CD4-positive, alpha-beta T cell treated with Interleukin-1 beta for 1 hour (primary cell): ENCODE results near the gene KIF16B.
"Not testable (repeated sequence)": the region's sequence is repeated elsewhere in the genome, so short reads cannot be mapped to it uniquely, and the experiment has no call there.

ENCODE experiments used
- DNase-seq, 2 donors: peaks; one replicate each; pipeline ENCODE4 v3.0.0-alpha.2; 2020 to 2022

The KIF16B gene, protein sequence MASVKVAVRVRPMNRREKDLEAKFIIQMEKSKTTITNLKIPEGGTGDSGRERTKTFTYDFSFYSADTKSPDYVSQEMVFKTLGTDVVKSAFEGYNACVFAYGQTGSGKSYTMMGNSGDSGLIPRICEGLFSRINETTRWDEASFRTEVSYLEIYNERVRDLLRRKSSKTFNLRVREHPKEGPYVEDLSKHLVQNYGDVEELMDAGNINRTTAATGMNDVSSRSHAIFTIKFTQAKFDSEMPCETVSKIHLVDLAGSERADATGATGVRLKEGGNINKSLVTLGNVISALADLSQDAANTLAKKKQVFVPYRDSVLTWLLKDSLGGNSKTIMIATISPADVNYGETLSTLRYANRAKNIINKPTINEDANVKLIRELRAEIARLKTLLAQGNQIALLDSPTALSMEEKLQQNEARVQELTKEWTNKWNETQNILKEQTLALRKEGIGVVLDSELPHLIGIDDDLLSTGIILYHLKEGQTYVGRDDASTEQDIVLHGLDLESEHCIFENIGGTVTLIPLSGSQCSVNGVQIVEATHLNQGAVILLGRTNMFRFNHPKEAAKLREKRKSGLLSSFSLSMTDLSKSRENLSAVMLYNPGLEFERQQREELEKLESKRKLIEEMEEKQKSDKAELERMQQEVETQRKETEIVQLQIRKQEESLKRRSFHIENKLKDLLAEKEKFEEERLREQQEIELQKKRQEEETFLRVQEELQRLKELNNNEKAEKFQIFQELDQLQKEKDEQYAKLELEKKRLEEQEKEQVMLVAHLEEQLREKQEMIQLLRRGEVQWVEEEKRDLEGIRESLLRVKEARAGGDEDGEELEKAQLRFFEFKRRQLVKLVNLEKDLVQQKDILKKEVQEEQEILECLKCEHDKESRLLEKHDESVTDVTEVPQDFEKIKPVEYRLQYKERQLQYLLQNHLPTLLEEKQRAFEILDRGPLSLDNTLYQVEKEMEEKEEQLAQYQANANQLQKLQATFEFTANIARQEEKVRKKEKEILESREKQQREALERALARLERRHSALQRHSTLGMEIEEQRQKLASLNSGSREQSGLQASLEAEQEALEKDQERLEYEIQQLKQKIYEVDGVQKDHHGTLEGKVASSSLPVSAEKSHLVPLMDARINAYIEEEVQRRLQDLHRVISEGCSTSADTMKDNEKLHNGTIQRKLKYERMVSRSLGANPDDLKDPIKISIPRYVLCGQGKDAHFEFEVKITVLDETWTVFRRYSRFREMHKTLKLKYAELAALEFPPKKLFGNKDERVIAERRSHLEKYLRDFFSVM (N-terminal part only)

DNA sequence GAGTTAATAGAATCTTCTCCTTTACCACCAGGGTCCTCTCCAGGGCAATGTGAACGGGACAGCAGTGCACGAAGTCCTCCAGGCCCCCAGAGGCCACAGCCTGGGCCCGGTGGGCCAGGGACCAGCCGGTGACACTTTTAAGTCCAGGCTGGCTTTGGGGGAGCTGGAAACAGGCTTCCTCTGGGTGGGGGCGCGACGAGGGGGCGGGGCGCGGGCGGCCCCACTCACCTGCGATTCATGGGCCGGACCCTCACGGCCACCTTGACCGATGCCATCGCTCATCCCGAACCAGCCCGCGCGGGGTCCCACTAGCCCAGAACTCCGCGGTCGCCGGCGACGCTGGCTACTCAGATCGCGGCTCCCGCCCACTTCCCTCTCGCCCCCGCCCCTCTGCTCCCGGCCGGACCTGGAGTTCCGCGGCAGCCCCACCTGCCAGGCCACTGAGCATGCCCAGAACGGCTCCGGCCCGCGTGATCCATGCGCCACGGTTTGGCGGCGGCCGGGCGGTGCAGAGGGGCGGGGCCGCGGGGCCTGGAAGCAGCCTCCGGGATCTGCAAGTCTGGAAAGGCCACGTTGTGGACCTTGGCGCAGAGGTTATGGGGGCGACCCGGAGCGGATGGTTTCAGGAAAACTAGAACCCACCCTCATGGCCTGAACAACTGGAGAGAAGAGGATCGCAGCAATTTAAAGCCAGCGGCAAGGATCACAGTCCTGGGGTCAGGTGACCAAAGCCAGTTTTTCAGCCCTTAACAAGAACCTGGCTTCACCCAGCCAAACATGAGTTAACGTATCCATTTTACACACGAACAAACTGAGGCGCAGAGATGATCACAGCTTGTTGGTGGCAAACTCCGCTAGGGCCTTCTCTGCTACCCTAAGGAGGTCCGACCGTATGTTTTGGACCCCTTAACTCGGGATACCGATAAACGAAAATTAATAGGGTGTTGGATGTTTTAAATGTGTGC, at the start of gene KIF16B:
TSS of gene KIF16B (minus strand) at position 448 of the 965 bp plus-strand sequence. CDS start at position 275, 173 bp downstream.
- DNase-seq: peak; percentile 74 to 88

DNA sequence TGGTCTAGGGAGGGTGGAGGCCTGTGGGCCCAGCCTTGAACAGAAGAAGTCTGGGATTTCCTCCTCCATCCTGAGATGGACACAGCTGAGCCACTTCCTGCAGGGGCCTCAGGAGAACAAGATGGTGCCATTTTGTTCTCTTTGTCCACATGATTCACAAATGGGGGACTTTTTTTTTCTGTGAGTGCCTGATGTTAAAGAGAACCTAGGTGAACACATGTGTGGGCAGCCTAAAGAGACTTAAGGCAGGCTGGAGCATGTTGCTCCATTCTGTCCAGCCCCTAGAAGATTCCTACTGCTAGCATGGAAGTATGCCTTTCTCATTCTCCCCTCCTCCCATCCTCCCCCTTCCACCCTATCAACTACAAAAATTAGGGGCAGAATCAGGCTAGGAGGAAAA, 49.3 kb upstream of the KIF16B start:
- DNase-seq: no peak

DNA sequence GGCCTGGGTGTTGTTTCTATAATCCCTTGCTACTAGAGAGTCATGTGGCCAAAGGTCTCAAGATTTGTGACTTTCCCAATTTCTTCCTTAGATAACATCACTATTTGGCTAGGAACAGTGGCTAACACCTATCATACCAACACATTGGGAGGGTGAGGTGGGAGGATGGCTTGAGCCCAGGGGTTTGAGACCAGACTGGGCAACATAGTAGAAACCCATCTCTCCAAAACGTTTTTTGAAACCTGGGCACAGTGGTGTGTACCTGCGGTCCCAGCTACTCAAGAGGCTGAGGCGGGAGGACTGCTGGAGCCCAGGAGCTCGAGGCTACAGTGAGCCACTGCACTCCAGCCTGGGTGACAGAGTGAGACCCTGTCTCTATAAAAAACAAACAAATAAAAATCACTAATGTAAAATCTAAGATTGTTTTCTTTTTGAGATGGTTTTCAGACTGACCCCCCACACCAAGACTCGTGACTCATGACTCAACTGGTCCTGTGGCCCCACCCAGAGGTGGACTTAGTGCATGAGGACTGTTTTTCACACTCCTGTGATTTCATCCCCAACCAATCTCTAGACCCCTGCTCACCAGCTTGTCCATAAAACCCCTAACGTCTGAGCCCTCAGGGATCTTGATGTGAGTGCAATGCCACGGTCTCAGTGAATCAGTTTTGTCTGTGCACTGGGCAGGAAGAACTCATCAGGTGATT, 48.3 kb upstream of the KIF16B start:
- DNase-seq: no peak

DNA sequence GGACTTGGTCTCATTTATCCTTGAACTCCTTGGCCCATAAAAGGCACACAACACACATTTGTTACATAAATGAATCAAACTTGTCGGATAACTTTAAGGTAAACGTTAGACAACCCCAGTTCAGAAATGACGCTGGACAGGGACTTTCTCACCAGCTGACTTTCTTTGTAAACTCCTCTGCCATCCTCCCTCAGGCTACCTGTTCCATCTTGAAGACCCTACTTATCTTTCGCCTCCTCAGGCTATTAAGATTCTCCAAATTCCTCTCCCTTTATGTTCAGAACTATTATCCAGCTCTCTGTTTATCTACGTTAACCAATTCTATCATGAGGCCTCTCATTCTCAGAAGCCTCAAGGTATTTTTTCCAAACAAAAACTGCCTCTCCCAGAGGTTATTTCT, 47.7 kb upstream of the KIF16B start:
- DNase-seq: no peak

DNA sequence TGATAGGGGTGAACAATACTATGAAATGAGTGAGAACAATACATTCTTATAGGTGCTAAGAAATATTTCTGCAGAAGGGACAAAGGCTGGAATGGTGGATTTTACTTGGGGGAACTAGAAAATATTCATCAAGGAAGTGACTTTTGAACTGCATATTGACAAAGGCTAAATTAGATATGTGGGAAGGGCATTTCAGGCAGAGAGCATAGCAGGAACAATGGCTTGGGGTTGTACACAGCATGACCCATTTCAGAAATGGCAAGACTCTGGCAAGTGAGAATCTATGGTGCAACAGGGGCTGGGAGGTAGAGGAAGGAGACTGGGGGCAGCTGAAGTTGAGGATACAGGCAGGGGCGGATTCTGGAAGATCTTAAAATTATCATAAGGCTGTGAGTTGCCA, 46.7 kb upstream of the KIF16B start:
- no peak for DNase-seq

DNA sequence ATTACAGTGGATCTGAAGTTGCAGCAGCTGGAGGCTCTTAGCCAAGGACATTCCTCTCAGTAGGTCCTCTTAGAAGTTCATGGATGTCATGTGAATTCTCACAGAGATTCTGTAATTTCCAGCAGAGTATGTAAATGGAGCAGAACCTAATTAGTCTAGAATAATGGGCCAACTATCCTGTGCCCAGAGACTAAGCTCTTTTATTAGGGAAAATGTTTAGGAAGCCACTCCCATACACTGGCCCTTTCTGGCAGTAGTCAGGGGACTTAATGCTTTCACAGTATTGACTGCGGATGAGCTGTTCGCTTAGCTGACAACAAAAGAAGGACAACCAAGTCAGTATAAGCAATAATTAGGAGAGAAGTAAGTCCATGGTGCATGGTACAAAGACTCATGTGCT, 43.8 kb upstream of the KIF16B start:
- no peak for DNase-seq

DNA sequence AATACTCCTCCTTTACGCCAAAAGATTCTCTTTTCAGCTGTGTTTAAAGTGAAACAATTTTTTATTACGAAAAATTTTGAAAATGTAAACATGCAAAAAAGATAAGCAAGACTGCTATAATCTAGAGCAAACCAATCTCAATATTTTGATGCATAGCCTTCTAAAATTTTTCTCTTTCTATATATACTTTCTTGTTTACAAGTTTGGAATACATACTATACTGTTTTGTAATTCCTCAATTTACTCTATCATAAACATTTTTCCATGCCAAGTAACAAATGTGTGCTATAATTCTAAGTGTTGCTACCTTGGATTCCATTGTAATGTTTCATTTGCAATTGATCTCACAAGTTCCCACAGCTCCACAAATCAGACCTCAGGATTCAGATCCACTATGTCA, 43.1 kb upstream of the KIF16B start:
- no peak for DNase-seq

DNA sequence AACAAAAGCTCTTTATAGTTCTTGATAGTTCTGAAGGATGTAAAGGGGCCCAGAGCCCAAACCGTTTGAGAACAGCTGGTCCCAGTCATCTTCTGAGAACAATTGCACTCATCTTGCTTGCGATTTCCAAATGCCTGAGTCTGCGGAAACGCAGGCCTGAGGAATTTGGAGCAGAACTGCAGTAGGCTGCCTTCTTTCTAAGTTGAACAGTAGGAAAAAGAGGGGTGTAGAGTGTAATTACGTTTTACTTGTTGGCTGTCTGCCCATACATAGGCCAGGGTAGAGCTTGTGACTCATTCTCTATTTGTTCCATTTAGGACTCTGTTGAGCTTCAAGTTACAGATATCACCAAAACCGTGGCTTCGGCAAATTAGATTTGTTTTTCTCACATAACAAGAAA, 42.0 kb upstream of the KIF16B start:
- no peak for DNase-seq

DNA sequence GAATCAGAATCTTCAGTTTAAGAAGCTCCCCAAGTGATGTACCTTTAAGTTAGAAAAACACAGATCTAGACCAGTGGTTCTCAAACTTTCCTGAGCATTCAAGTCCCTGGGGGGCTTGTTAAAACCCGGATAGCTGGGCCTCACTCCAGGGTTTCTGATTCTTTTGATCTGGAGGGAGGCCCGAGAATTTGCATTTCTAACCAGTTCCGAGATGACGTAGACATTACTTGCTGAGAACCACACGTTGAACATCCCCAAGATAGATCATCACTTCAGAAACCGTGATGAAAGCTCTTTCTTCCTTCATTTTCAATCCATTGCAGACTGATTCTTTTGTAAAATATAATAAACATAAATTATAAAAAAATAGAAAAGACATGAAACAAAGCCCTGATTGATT, 40.7 kb upstream of the KIF16B start:
- no peak for DNase-seq

DNA sequence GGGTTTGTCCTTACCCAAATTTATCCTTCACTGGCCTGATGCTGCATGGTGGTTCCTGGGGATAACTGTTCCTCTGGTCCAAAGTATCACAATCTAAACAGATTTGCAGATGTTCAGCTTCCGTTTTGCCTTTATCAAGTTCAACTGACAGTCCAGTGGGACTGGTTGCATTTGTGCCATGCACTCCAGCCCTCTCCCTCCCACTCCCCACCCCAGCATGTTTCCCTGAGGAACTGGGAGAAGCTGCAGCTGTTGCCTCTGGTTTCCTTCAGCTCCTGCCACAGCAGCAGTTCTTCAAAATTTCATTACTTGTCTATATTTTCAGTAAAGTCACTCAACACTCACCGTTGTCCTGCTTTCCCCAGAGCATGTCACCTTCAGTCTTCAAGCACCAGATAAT, 39.5 kb upstream of the KIF16B start:
- no peak for DNase-seq

DNA sequence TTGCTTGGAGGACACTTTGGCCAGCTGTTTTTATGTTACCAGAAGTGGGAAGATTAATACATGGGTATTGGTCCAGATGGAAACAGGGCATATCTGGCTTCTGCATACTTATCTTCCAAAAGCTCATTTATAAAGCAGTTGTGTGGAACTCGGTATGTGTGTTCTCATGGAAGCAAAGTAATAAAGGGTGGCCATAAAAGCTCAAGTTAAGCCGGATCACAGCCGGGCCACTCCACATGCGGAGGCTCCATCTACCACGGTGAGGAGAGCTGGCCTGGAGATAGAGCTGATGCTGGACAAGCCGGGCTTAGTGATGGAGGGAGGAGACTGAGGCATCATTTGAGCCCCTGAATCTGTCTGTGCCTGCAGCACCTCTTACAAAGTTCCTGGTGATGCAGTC, 38.6 kb upstream of the KIF16B start:
- DNase-seq: no peak

DNA sequence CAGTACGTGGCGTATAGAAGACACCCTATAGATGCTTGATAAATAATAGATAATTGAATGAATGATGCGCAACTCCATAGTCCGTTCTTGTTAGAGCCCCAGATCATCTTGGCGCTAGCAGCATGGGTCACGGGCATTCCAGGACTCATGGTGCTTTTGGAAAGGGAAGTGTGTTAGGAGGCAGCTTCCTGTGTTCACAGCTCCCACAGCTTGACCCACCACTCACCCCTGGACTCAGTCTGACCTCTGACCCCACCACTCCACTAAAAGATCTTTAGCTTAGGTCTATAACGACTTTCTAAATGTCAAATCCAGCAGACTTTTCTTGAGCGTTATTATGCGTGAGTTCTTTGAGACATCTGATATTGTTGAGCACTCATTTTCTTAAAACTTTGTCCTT, 35.8 kb upstream of the KIF16B start:
- DNase-seq: no peak

DNA sequence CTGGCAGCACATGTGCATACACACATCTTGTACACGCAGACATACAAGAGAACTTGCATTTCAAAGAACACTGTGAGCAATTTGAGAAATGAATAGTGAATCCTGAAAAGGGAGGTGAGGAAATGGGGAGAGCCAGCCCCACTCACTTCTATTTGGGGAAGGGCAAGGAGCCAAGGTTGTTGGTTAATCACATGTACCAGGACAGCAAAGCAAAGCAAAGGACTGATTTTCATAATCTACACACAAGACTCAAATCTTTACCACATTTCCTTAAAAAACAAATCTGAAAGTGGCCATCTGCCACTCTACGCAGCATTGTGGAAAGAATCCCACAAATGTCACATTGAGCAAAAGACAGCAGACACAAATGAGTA, 35.0 kb upstream of the KIF16B start:
- DNase-seq: no peak

DNA sequence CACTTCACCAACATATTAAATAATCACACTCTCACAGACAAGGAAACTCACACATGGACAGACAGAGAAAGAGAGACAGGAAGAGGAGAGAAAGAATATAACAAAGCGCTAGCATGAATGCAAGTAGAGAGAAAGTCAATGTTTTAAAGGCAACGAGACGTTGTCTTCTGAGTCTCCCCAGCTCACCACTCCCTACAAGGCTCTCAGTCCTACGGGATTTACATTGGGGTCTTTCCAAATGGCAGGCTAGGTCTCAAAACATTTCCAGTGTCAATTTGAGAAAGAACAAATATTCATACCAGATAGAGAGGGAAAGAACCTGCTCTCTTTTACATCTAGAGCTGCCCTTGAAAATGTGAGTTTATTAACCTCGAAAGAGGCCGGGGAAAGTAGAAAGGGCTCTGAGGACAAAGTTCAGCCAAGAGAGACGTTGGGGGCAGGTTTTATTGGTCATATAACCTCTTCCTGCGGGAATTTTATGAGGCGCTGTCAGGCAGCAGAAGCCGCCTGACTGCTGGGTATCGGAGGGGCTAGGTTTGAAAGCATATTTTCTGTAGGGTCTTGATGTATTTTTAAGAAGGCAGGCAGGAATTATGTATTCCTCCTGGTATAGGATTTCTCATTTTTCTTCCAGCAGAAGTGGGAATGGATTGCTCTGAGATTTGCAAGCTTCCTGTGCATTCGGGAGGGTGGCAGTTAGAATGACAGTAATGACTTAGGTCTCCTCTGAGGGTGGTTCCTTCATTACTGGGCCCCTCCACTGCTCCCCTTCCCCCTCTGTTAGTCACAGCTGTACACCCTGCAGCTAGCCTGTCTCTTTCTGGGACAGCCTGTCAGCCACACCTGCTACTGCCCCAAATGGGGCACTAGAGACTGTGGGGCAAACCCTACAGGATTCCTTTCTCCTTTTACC, 34.4 kb upstream of the KIF16B start:
- DNase-seq: no peak

DNA sequence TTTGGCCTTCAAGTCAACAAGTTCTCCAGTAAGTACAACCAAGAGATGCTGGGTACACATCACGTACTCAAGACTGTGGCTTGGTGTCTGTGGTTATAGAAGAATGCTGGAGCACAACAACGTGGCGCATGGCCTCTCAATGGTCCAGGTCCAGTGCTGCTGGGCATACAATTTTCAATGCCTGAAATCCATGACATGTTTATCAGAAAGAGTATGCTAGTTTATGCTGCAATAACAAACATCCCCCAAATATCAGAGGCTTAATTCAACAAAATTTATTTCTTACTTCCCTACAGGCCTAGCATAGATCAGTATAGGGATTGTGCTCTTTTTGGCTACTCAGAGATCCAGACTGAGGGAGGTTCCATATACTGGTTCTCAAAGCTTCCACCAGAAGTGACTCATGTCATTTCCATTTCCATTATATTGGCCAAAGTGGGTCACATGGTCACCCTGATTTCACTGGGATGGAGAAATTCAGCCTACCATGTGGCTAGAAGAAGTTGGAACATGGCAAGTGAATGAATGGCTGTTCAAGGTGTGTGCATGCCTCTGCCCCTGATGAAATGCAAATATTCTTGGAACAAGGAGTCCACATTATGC, 33.3 kb upstream of the KIF16B start:
- no peak for DNase-seq

DNA sequence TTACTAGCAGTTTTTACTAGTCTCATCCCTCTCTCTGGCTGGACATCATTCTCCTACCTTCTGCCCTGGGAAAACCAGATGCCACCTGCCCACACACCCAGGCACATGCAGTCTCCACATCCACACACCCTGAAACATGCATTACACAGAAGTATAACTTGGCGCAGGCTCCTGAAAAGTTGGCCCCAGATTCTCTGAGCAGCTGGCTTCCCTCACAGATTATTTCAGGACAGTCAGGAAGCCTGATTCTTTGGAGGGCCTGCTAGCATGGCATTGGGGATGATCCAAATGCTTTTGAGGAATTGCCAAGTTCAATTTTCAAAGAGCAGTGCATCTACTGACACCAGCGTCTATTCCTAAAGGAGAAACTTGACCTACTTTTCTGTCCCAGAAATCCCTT, 27.8 kb upstream of the KIF16B start:
- DNase-seq: no peak

DNA sequence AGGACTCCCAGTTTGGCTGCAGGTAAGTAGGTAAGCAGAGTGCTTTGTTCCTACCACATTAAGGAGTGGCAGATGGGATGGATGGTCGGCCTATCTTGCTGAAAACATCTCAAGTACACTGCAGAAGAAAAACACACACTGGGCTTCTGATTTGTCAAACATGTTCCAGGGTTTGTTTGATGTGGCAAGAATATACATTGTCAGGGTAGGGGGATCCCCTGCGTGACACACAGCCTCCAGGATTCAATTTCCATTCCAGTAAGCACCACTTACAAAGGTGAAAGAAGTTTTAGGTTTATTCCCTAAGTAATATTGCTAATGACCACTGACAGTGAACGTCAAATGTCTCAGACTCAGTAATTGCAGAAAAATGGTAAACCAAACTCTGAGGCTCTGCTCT, 26.0 kb upstream of the KIF16B start:
- DNase-seq: no peak

DNA sequence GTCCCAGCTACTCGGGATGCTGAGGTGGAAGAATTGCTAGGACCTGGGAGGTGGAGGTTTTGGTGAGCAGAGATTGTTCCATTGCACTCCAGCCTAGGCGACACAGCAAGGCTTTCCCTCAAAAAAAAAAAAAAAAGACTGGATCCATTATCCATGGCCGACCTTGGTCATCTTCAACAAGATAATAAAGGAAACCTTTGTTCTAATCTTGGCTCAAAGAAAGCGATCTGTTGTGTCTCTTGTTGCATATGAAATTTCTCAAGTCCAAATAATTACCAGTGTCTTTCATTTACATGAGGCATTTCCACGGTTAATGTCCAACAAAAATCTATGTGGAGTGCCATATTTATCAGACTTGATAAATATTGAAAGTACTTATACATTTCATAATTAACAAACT, 23.7 kb upstream of the KIF16B start:
- no peak for DNase-seq

DNA sequence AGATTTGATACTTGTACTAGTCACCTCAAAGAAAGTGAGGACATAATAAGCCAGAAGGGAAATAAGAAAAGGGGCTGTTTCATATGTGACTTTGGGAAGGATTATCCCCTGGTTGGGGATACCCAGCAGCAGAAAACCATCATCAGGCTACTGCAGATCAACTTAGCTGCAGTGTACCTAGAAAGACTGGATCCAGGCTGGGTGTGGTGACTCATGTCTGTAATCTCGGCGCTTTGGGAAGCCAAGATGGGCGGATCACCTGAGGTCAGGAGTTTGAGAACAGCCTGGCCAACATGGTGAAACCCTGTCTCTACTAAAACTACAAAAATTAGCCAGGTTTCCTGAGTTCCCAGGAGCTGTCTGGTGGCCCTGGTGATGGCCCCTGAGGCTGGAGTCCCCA, 23.2 kb upstream of the KIF16B start:
- DNase-seq: not testable (repeated sequence)

DNA sequence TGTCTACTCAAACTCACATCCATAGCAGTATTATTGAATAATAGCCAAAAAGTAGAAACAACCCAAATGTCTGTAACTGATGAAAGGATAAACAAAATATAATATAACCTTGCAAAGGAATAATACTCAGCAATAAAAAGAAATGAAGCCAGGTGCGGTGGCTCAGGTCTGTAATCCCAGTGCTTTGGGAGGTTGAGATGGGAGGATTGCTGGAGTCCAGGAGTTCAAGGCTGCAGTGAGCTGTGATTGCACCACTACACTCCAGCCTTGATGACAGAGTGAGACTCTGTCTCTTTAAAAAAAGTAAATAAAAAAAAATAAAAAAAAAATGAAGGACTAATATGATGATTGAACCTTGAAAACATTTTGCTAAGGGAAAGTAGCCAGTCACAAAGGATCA, 22.1 kb upstream of the KIF16B start:
- DNase-seq: no peak
